Ectodermal cell (in vitro differentiated cells): Measurements from ENCODE around the gene PCNX4.

ENCODE experiments used
- H3K27ac ChIP-seq: 2 replicates; pipeline ENCODE4 v1.7.0; 2013; ENCODE audit warnings: mild to moderate bottlenecking, low read depth, low read length; ENCODE audit not compliant: insufficient read depth, poor library complexity, severe bottlenecking
- H3K27me3 ChIP-seq: 2 replicates; pipeline ENCODE4 v1.7.0; 2013; ENCODE audit warnings: mild to moderate bottlenecking, low read length; ENCODE audit not compliant: insufficient read depth, control insufficient read depth, poor library complexity, severe bottlenecking
- H3K36me3 ChIP-seq: one replicate; pipeline ENCODE4 v1.7.0; 2013; ENCODE audit warnings: low read length; ENCODE audit not compliant: control insufficient read depth, insufficient read depth
- H3K4me1 ChIP-seq: one replicate; pipeline ENCODE4 v1.7.0; 2013; ENCODE audit warnings: low read length; ENCODE audit not compliant: control insufficient read depth, insufficient read depth
- H3K4me3 ChIP-seq: 2 replicates; pipeline ENCODE4 v1.7.0; 2013; ENCODE audit warnings: low read depth, low read length, control low read depth; ENCODE audit not compliant: insufficient read depth
- H3K9me3 ChIP-seq: 2 replicates; pipeline ENCODE4 v1.7.0; 2013; ENCODE audit warnings: mild to moderate bottlenecking, low read length, moderate library complexity; ENCODE audit not compliant: control insufficient read depth
- WGBS, 2 experiments: methylation state at CpG; one replicate each; pipeline ENCODE4 v1.1.7; 2013; ENCODE audit warnings: missing lambda C conversion rate in 2 of 2; 5-methylcytosine and 5-hydroxymethylcytosine counted together

The PCNX4 gene

DNA sequence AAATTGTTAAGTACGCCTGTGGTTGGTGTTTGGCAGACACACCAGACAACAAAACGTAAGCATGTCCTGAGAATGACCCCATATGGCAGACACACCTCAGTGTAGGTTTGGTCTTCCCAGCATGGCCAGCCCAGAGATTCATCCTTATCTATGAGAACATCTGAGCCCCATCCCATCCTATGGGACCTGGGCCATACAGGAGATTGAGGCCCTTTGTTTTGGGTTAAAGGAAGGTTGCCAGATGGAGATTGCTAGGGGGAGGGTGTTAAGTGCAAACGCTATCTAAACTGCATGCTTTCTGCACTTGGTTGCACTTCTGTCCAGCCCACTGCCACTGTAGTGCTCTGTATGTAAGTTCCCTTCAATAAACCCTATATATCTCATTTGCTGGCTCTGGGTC lies 4.1 kb upstream of the PCNX4 start:
- WGBS, 2 experiments = 94 to 100% methylated on average over 3 of the region's 3 CpGs
- Histone ChIP-seq H3K36me3 (no peaks in the 10 kb centered on the region), H3K27ac (no peak overlapping the region), H3K9me3 (no peaks in the 10 kb centered on the region), H3K4me3 (no peak overlapping the region), H3K4me1 (no peaks in the 10 kb centered on the region), H3K27me3 (no peaks in the 10 kb centered on the region)

DNA sequence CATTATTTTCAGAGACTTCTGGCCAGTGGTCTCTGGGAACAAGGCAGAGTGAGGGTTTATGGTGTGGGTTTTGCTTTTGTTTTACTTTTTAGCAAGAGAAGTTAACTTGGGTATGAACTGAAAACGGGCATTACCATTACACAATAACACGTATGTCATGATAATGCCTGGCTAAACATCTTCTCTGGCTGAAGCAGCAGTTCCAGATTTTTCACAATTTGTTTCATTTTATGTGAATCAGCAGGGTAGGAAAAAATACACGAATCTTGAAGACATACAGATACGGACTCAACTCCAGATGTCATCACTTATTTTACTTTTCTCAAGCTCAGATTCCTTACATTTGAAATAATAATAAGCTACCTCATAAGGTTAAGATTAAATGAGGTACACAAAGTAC lies 2.5 kb upstream of the PCNX4 start:
- H3K27me3 ChIP-seq = no peaks in the 10 kb centered on the region
- H3K4me1 ChIP-seq = peaks cover 7% of the 10 kb centered on the region
- H3K27ac ChIP-seq = no peak overlapping the region
- no peak overlapping the region for H3K4me3 ChIP-seq
- H3K36me3 ChIP-seq = no peaks in the 10 kb centered on the region
- no peaks in the 10 kb centered on the region for H3K9me3 ChIP-seq
- WGBS, 2 experiments = 82 to 89% methylated on average over 3 to 4 of the region's 4 CpGs

DNA sequence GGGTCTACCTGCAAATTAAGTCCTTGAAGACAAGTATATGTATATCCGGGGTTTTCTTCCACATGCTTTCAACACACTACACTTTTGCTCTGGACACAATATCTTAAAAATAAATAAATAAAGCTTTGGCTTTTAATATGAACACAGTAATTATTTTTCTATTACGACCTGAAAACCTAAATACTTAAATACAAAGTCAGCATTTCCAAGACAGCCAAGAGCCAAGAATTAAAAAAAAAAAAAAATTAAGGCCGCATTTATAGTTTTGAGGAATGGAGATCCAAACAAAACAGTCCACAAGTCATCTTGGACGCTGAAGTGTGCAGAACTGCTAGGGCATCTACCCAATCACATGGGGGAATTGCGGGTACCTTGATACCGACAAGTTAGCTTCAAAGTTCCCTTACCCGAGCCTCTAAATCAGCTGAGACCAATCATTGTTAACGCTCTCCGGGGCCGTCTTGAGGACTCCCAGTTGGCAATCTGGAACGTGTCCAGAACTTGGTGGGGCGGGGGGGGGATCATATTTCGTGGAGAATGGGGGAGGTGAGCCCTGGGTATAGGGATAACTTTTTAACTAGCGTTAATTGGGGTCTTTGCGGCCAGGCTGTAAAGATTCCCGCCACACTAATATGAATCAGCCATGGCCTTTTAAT lies 731 bp upstream of the PCNX4 start:
- H3K9me3 ChIP-seq = no peaks in the 10 kb centered on the region
- H3K36me3 ChIP-seq = no peaks in the 10 kb centered on the region
- H3K27ac ChIP-seq = peak overlapping the region; percentile 99
- no peaks in the 10 kb centered on the region for H3K27me3 ChIP-seq
- peaks cover 9% of the 10 kb centered on the region for H3K4me1 ChIP-seq
- H3K4me3 ChIP-seq = peak overlapping the region; percentile 77
- 24 to 27% methylated on average over 16 of the region's 16 CpGs for WGBS, 2 experiments

DNA sequence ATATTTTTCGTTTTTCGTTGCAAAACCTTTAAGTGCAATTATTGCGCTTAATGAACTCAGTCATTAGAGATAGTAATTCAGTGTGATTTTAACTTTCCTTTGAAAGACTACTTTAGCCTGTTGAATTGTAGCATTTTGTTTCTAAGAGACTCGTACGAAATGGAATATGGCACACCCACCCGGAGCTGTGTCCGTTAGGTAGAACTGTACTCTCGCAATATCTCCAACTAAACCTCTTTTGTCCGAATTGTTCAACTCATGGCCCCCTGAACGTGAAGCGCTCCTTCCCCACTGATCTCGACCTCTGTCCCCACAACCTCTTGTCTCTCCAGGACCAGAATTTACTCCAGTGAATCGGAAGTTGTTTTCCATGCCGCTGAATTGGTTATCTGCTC lies 800 bp downstream of the PCNX4 start:
- no peaks in the 10 kb centered on the region for H3K9me3 ChIP-seq
- WGBS, 2 experiments = 0 to 1% methylated on average over 14 of the region's 14 CpGs
- peak overlapping the region; percentile 77 for H3K4me3 ChIP-seq
- peak overlapping the region; percentile 99 for H3K27ac ChIP-seq
- H3K27me3 ChIP-seq = no peaks in the 10 kb centered on the region
- peaks cover 9% of the 10 kb centered on the region for H3K4me1 ChIP-seq
- H3K36me3 ChIP-seq = no peaks in the 10 kb centered on the region

DNA sequence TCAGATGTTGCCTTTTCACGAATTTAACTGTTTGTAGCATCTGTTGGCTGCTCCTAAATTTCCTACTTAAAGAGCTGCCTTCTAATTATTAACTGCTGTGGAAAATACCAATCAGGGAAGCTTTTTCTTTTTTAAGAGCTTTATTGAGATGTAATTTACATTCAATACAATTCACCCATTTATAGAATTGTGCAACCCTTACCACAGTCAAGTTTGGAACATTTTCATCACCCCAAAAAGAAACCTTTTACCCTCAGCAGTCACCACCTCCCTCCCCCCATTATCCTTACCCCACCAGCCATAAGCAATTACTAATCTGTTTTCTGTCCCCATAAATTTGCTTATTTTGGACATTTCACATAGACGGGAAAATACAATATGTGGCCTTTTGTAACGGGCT lies 1.4 kb downstream of the PCNX4 start:
- 36 to 43% methylated on average over 3 of the region's 3 CpGs for WGBS, 2 experiments
- peak overlapping the region; percentile 77 for H3K4me3 ChIP-seq

DNA sequence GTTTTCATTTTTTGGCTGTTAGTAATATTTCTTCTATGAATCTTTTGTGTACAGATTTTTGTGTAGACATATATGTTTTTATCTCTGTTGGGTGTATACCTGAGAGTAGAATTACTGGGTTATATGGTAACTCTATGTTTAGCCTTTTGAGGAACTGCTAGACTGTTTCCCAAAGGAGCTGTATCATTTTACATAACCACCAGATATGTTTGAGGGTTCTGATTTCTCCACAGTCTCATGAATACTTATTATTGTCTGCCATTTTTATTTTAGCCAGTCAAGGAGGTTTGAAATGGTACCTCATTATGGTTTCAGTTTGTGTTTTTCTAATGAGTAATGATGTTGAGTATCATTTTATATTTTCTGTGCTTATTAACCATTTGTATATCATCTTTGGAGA lies 1.9 kb downstream of the PCNX4 start:
- peak overlapping the region; percentile 77 for H3K4me3 ChIP-seq
- H3K27ac ChIP-seq = no peak overlapping the region

More for the DNA sequence above, 1.4 kb downstream of the PCNX4 start:
- Histone ChIP-seq H3K4me1 (peaks cover 9% of the 10 kb centered on the region), H3K27me3 (no peaks in the 10 kb centered on the region), H3K27ac (no peak overlapping the region), H3K36me3 (peaks cover 4% of the 10 kb centered on the region), H3K9me3 (no peaks in the 10 kb centered on the region)

DNA sequence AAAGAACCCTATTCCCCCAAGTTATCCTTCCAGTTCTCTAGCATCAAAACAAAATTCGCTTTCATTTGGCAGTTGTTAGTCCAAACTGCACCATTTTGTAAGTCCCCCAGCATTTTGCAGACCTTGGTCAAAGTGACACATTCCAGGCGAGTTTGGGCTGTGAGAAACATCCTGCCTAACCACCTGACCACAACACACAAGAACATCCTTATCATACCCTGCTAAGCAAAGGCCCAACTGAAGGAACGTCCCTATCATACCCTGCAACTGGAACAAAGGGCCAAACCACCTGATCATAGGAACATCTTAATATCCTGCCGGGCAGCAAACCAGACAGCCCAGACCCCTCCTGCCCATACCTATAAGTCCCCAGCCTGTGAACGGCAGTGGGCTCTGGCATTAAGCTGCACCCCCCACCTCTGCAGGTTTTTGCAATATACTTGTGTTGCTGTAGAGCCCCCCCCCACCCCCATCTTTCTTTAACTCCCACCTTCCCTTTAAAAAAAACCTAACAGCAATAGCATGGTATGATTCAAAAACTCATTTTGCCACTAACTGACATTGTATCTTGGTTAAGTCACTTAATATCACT lies 2.7 kb downstream of the PCNX4 start:
- Histone ChIP-seq H3K4me1 (peaks cover 9% of the 10 kb centered on the region), H3K4me3 (peak overlapping the region; percentile 22), H3K27ac (no peak overlapping the region), H3K9me3 (no peaks in the 10 kb centered on the region), H3K36me3 (peaks cover 4% of the 10 kb centered on the region), H3K27me3 (no peaks in the 10 kb centered on the region)
- WGBS, 2 experiments = 46 to 48% methylated on average over 5 of the region's 5 CpGs

More for the DNA sequence above, 1.9 kb downstream of the PCNX4 start:
- peaks cover 4% of the 10 kb centered on the region for H3K36me3 ChIP-seq
- no peaks in the 10 kb centered on the region for H3K27me3 ChIP-seq
- no peaks in the 10 kb centered on the region for H3K9me3 ChIP-seq
- peaks cover 9% of the 10 kb centered on the region for H3K4me1 ChIP-seq

DNA sequence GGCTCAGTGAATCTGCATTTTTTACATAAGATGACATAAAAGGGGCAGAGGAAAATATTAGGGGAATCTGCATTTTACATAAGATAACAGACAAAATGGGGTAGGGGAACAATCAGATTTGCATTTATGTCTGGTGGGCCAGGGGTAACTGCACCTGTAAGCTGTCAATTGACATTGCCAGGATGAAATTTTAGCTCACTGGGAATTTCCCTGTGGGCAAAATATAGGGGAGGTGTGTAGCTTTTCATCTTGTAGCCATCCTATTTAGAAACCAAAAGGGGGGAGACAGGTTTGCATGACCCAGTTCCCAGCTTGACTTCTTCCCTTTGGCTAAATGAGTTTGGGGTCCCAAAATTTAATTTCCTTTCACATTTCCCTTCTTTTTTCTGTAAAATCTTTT lies 3.5 kb downstream of the PCNX4 start:
- Histone ChIP-seq H3K36me3 (peaks cover 4% of the 10 kb centered on the region), H3K9me3 (no peaks in the 10 kb centered on the region), H3K27me3 (no peaks in the 10 kb centered on the region), H3K27ac (no peak overlapping the region), H3K4me3 (no peak overlapping the region), H3K4me1 (peaks cover 9% of the 10 kb centered on the region)

DNA sequence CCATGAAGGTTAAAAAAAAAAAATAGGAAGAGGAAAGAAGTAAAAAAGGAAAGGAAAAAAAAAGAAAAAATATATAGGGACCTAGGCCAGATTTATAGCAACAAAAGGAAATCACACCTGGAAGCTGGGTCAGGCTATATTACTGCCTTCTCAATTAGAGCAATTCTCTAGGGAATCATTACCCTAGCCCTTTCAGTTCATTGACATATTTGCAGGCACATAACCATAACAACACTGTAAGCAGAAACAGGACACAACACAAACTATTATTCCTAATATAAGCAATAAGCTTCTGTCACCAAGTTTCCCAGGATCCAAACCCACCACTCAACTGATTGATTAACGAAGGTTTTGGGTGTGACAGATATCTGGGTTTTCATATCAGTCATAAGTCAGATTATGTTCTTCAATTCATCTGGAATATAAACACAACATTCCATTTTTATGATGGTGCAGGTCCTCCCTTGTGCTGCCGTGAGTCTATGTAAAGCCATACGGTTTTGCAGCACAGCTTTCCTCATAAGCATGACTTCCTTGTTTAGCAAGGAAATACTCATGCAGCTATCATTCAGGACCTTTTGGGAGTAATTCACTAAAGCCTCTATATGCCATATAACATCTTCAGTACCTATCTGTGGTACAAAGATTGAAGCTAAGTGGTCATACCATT lies 4.2 kb downstream of the PCNX4 start:
- H3K4me1 ChIP-seq = peaks cover 9% of the 10 kb centered on the region
- peaks cover 4% of the 10 kb centered on the region for H3K36me3 ChIP-seq
- H3K27ac ChIP-seq = no peak overlapping the region
- H3K27me3 ChIP-seq = no peaks in the 10 kb centered on the region
- WGBS, 2 experiments = 86 to 97% methylated on average over 3 of the region's 3 CpGs
- no peaks in the 10 kb centered on the region for H3K9me3 ChIP-seq
- no peak overlapping the region for H3K4me3 ChIP-seq

DNA sequence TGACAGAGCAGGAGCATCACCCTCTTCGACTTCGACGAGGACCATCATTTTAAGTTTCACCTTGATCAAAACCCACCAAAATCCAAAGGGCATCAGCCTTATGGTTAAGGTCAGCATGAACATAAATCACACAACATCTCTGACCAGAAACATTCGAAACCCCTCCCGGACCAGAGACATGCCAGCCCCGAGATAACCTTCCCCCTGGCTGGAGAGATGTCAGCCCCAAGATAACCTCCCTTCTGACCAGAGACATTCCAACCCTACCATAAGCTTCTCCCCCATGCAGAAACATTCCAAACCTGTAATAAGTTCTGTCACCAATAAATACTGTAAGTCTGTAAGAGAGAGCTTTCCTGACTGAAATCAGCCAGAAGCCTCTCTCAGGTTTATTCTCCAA lies 6.3 kb downstream of the PCNX4 start:
- Histone ChIP-seq H3K4me1 (peaks cover 9% of the 10 kb centered on the region), H3K36me3 (peaks cover 4% of the 10 kb centered on the region), H3K4me3 (no peak overlapping the region), H3K9me3 (no peaks in the 10 kb centered on the region), H3K27ac (no peak overlapping the region), H3K27me3 (no peaks in the 10 kb centered on the region)
- WGBS, 2 experiments = 93 to 96% methylated on average over 6 of the region's 6 CpGs
